Measurements from ENCODE around the gene RIPOR2. TPM values are rescaled to one million over a fixed set of nuclear protein-coding genes. Genes with fewer than 3 reads are reported as not detected.

Gene RIPOR2
- total RNA-seq, 6 experiments from 2014 or later: 9.1 to 20.7 (median 10.2) TPM

GRCh38 chr6:24980507-24981385, 45.0 kb upstream of the RIPOR2 start:
- peak overlapping the region; percentile 45 for H3K27ac Mint-ChIP-seq
- no peak for TF ChIP-seq CTCF (IDR thresholded peaks at IDR 0.05)

GRCh38 chr6:24979176-24979575, 43.4 kb upstream of the RIPOR2 start:
- no peak for TF ChIP-seq CTCF (IDR thresholded peaks at IDR 0.05)
- peaks cover 54% of the 10 kb centered on the region for H3K4me1 Mint-ChIP-seq (ENCODE audit: low read depth)
- H3K27ac Mint-ChIP-seq: no peak overlapping the region
- no peak overlapping the region for H3K4me3 Mint-ChIP-seq
- no peaks in the 10 kb centered on the region for H3K36me3 Mint-ChIP-seq (ENCODE audit: low read depth)
- DNase-seq: no peak
- H3K9me3 Mint-ChIP-seq: no peaks in the 10 kb centered on the region
- H3K27me3 Mint-ChIP-seq (ENCODE audit: insufficient read depth): no peaks in the 10 kb centered on the region; the same call in 1 of the 2 replicates

More at GRCh38 chr6:24980507-24981385, 45.0 kb upstream of the RIPOR2 start:
- H3K9me3 Mint-ChIP-seq: no peaks in the 10 kb centered on the region
- H3K36me3 Mint-ChIP-seq (ENCODE audit: low read depth): no peaks in the 10 kb centered on the region
- H3K4me1 Mint-ChIP-seq (ENCODE audit: low read depth): peaks cover 47% of the 10 kb centered on the region
- peak; percentile 17 for DNase-seq
- H3K4me3 Mint-ChIP-seq: peak overlapping the region; percentile 53; the same call in 1 of the 2 replicates
- H3K27me3 Mint-ChIP-seq (ENCODE audit: insufficient read depth): no peaks in the 10 kb centered on the region; the same call in 1 of the 2 replicates

GRCh38 chr6:24974182-24975171, 38.7 kb upstream of the RIPOR2 start:
- H3K27me3 Mint-ChIP-seq (ENCODE audit: insufficient read depth): peaks cover 12% of the 10 kb centered on the region
- peaks cover 16% of the 10 kb centered on the region for H3K4me1 Mint-ChIP-seq (ENCODE audit: low read depth)
- H3K9me3 Mint-ChIP-seq: no peaks in the 10 kb centered on the region
- DNase-seq: no peak
- no peak for TF ChIP-seq CTCF (IDR thresholded peaks at IDR 0.05)
- H3K36me3 Mint-ChIP-seq (ENCODE audit: low read depth): no peaks in the 10 kb centered on the region
- no peak overlapping the region for H3K27ac Mint-ChIP-seq
- no peak overlapping the region for H3K4me3 Mint-ChIP-seq

GRCh38 chr6:24972311-24972958, 36.7 kb upstream of the RIPOR2 start:
- no peaks in the 10 kb centered on the region for H3K36me3 Mint-ChIP-seq (ENCODE audit: low read depth)
- DNase-seq: no peak
- TF ChIP-seq CTCF (IDR thresholded peaks at IDR 0.05): no peak
- peaks cover 8% of the 10 kb centered on the region; the same call in 1 of the 2 replicates for H3K4me1 Mint-ChIP-seq (ENCODE audit: low read depth)
- H3K9me3 Mint-ChIP-seq: no peaks in the 10 kb centered on the region
- peaks cover 16% of the 10 kb centered on the region for H3K27me3 Mint-ChIP-seq (ENCODE audit: insufficient read depth)
- no peak overlapping the region for H3K4me3 Mint-ChIP-seq
- H3K27ac Mint-ChIP-seq: no peak overlapping the region

GRCh38 chr6:24971067-24971466, 35.3 kb upstream of the RIPOR2 start:
- no peak for TF ChIP-seq CTCF (IDR thresholded peaks at IDR 0.05)
- peaks cover 8% of the 10 kb centered on the region; the same call in 1 of the 2 replicates for H3K4me1 Mint-ChIP-seq (ENCODE audit: low read depth)
- H3K27me3 Mint-ChIP-seq (ENCODE audit: insufficient read depth): peaks cover 19% of the 10 kb centered on the region
- H3K4me3 Mint-ChIP-seq: no peak overlapping the region
- no peak overlapping the region for H3K27ac Mint-ChIP-seq
- H3K36me3 Mint-ChIP-seq (ENCODE audit: low read depth): no peaks in the 10 kb centered on the region
- DNase-seq: no peak
- H3K9me3 Mint-ChIP-seq: no peaks in the 10 kb centered on the region
